Parathyroid adenoma (tissue), 2 donors: ENCODE data around the gene UQCRH.
"Not testable (repeated sequence)": the region's sequence is repeated elsewhere in the genome, so short reads cannot be mapped to it uniquely, and the experiment has no call there.

Experiments used
- H2AFZ ChIP-seq: fragments of 300-600 bp; sonication (generic); one replicate; pipeline ENCODE4 v1.7.0; 2017; ENCODE audit warnings: antibody characterized with exemption, mild to moderate bottlenecking
- H3K27ac ChIP-seq: fragments of 300-600 bp; sonication (generic); one replicate; pipeline ENCODE4 v1.7.0; 2017
- H3K27me3 ChIP-seq: fragments of 300-600 bp; sonication (generic); one replicate; pipeline ENCODE4 v1.7.0; 2017; ENCODE audit warnings: low read length; ENCODE audit not compliant: control insufficient read depth, insufficient read depth
- H3K36me3 ChIP-seq: fragments of 300-600 bp; sonication (generic); one replicate; pipeline ENCODE4 v1.7.0; 2017; ENCODE audit warnings: low read length; ENCODE audit not compliant: control insufficient read depth, insufficient read depth
- H3K4me1 ChIP-seq: fragments of 300-600 bp; sonication (generic); one replicate; pipeline ENCODE4 v1.7.0; 2017; ENCODE audit warnings: control low read depth
- H3K4me2 ChIP-seq: fragments of 300-600 bp; sonication (generic); one replicate; pipeline ENCODE4 v1.7.0; 2017; ENCODE audit warnings: low read length
- H3K4me3 ChIP-seq: fragments of 300-600 bp; sonication (generic); one replicate; pipeline ENCODE4 v1.7.0; 2017; ENCODE audit warnings: low read depth, low read length
- H3K79me2 ChIP-seq: fragments of 300-600 bp; sonication (generic); one replicate; pipeline ENCODE4 v1.7.0; 2017; ENCODE audit warnings: control low read depth
- H3K9ac ChIP-seq: fragments of 300-600 bp; sonication (generic); one replicate; pipeline ENCODE4 v1.7.0; 2017; ENCODE audit warnings: mild to moderate bottlenecking
- H3K9me3 ChIP-seq: fragments of 300-600 bp; sonication (generic); one replicate; pipeline ENCODE4 v1.7.0; 2017; ENCODE audit warnings: low read length; ENCODE audit not compliant: control insufficient read depth
- TF ChIP-seq, protein P1 (sequence below): fragments of 300-600 bp; sonication (generic); IDR thresholded peaks from one replicate; pipeline ENCODE4 v1.7.0; 2017; ENCODE audit warnings: antibody characterized with exemption, mild to moderate bottlenecking
- donor health status: primary hyperparathyroidism.

The UQCRH gene

GRCh38 chr1:46335081-46335480 is 31.6 kb downstream of the UQCRH start:
- Histone ChIP-seq H3K36me3 (no peaks in the 10 kb centered on the region), H3K9ac (no peak overlapping the region), H2AFZ (no peak overlapping the region), H3K27ac (no peak overlapping the region), H3K4me2 (no peak overlapping the region), H3K4me1 (no peaks in the 10 kb centered on the region), H3K9me3 (no peaks in the 10 kb centered on the region), H3K79me2 (no peaks in the 10 kb centered on the region), H3K27me3 (no peaks in the 10 kb centered on the region), H3K4me3 (no peak overlapping the region)
- TF ChIP-seq, protein P1, sequence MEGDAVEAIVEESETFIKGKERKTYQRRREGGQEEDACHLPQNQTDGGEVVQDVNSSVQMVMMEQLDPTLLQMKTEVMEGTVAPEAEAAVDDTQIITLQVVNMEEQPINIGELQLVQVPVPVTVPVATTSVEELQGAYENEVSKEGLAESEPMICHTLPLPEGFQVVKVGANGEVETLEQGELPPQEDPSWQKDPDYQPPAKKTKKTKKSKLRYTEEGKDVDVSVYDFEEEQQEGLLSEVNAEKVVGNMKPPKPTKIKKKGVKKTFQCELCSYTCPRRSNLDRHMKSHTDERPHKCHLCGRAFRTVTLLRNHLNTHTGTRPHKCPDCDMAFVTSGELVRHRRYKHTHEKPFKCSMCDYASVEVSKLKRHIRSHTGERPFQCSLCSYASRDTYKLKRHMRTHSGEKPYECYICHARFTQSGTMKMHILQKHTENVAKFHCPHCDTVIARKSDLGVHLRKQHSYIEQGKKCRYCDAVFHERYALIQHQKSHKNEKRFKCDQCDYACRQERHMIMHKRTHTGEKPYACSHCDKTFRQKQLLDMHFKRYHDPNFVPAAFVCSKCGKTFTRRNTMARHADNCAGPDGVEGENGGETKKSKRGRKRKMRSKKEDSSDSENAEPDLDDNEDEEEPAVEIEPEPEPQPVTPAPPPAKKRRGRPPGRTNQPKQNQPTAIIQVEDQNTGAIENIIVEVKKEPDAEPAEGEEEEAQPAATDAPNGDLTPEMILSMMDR = no peak

DNA sequence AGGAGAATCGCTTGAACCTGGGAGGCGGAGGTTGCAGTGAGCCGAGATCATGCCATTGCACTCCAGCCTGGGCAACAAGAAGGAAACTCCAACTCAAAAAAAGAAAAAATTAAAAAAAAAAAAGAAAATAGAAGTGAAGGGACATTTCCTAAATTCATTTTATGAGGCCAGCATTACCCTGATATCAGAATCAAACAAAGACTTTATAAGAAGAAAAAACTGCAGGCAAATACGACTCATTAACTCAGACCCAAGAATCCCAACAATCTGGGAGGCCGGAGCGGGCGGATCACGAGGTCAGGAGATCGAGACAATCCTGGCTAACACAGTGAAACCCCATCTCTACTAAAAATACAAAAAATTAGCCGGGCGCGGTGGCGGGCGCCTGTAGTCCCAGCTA is 33.9 kb downstream of the UQCRH start:
- not testable (repeated sequence) for H3K27ac ChIP-seq, H3K9me3 ChIP-seq, H2AFZ ChIP-seq, H3K4me3 ChIP-seq, H3K27me3 ChIP-seq, H3K4me1 ChIP-seq, H3K4me2 ChIP-seq, H3K9ac ChIP-seq, H3K36me3 ChIP-seq, H3K79me2 ChIP-seq

GRCh38 chr1:46340404-46341221 is 37.1 kb downstream of the UQCRH start, which contains the start of gene NSUN4:
Gene NSUN4 (plus strand): TSS chr1:46340807. CDS start chr1:46340827, 20 bp downstream.
- peak within 1 kb of the TSS; percentile 80 for H2AFZ ChIP-seq
- TF ChIP-seq, protein P1 = peak; percentile 66
- H3K4me2 ChIP-seq = peak within 1 kb of the TSS; percentile 80
- no peaks in the 10 kb centered on the region for H3K4me1 ChIP-seq
- H3K27ac ChIP-seq = peak within 1 kb of the TSS; percentile 93
- no peaks in the 10 kb centered on the region for H3K79me2 ChIP-seq
- H3K9me3 ChIP-seq = no peaks in the 10 kb centered on the region
- no peaks in the 10 kb centered on the region for H3K36me3 ChIP-seq
- H3K4me3 ChIP-seq = peak within 1 kb of the TSS; percentile 85
- H3K9ac ChIP-seq = no peak within 1 kb of the TSS
- H3K27me3 ChIP-seq = no peaks in the 10 kb centered on the region

GRCh38 chr1:46341222-46342083 is 38.0 kb downstream of the UQCRH start:
- Histone ChIP-seq H3K4me1 (no peaks in the 10 kb centered on the region), H3K36me3 (no peaks in the 10 kb centered on the region), H3K4me2 (peak overlapping the region; percentile 80), H3K27me3 (no peaks in the 10 kb centered on the region), H3K27ac (peak overlapping the region; percentile 93), H3K9ac (no peak overlapping the region), H3K79me2 (no peaks in the 10 kb centered on the region), H2AFZ (peak overlapping the region; percentile 80), H3K9me3 (no peaks in the 10 kb centered on the region), H3K4me3 (peak overlapping the region; percentile 85)
- TF ChIP-seq, protein P1 = no peak

DNA sequence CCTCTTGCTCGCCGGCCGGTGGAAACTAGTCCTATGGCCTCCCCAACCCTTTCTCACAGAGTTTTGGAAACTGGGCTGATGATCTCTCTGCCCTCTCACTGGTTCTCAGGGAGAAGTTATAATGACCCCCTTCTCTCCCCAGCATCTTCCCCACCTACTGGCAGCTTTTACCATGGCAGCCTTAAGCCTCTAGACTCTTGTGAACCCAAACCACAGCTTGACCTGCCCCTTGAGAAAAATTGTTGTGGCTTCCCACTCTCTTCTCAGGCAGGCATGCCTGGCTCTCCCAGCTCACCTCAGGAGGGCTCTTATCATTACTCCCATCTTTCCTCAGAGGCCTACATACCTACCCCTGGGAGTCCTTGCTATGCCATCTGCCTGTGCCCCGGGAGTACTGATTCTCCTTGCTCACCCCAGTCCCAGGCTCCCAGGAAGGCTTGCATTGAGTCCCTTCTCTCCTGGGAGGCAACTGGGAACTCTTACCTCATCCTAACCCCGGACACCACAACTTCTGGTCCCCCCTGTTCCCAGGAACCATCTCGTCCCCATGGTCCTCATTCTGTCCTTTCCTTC is 38.7 kb downstream of the UQCRH start:
- TF ChIP-seq, protein P1 = no peak
- Histone ChIP-seq H3K9ac (no peak overlapping the region), H3K27me3 (no peaks in the 10 kb centered on the region), H2AFZ (no peak overlapping the region), H3K4me2 (no peak overlapping the region), H3K27ac (no peak overlapping the region), H3K36me3 (no peaks in the 10 kb centered on the region), H3K9me3 (no peaks in the 10 kb centered on the region), H3K4me1 (no peaks in the 10 kb centered on the region), H3K4me3 (no peak overlapping the region), H3K79me2 (no peaks in the 10 kb centered on the region)
